HEK293 (cell line): ENCODE data around the gene IQGAP3.
A peak's percentile ranks its signal among the peaks of the same experiment; 100 is the strongest.

ENCODE experiments used
- CTCF ChIA-PET: fragments of 350-600 bp; formaldehyde crosslinking; extraction: SDS; loops from one replicate; lab custom pipeline; 2021; ENCODE audit warnings: antibody characterized with exemption; lab: Yijun Ruan, JAX
- POLR2A ChIA-PET: fragments of 300-600 bp; formaldehyde crosslinking; extraction: SDS; loops from one replicate; lab custom pipeline; 2020; ENCODE audit warnings: antibody characterized with exemption, inconsistent platforms; lab: Yijun Ruan, JAX
- H3K27ac ChIP-seq: fragments of 200-500 bp; sonication (Bioruptor generic); 2 replicates; pipeline ENCODE4 v1.5.1; 2014; ENCODE audit warnings: low read depth, low read length, control low read depth, inconsistent platforms; ENCODE audit errors: extremely low read depth
- H3K36me3 ChIP-seq, 2 experiments: fragments of 200-500 bp in 1 of 2; sonication (Bioruptor generic) in 1 of 2; 1 replicate in 1 of 2; 2 replicates in 1 of 2; pipeline ENCODE4 v1.5.1; 2014 to 2017; ENCODE audit warnings: inconsistent platforms in 2 of 2, low read length in 2 of 2; ENCODE audit not compliant: control insufficient read depth in 2 of 2, insufficient read depth in 1 of 2
- H3K4me1 ChIP-seq: fragments of 200-500 bp; sonication (Bioruptor generic); 2 replicates; pipeline ENCODE4 v1.5.1; 2014; ENCODE audit warnings: mild to moderate bottlenecking, low read length, inconsistent platforms; ENCODE audit not compliant: control insufficient read depth, insufficient read depth
- H3K4me3 ChIP-seq: 2 replicates; pipeline ENCODE4 v1.5.1; 2011; ENCODE audit warnings: low read depth, mild to moderate bottlenecking, control low read depth, low read length, moderate library complexity
- H3K9me3 ChIP-seq: fragments of 200-500 bp; sonication (Bioruptor generic); 2 replicates; pipeline ENCODE4 v1.5.1; 2014; ENCODE audit warnings: low read depth, low read length, inconsistent platforms; ENCODE audit not compliant: control insufficient read depth, insufficient read depth
- EGR2 ChIP-seq: fragments of 450-650 bp; formaldehyde crosslinking; IDR thresholded peaks from 2 replicates; pipeline ENCODE4 v1.5.1; 2016; ENCODE audit warnings: low read depth, missing biosample characterization, missing genetic modification characterization
- ZBTB17 ChIP-seq: fragments of 450-650 bp; formaldehyde crosslinking; IDR thresholded peaks from 2 replicates; pipeline ENCODE4 v1.5.1; 2016; ENCODE audit warnings: missing biosample characterization, missing genetic modification characterization
- ZEB2 ChIP-seq: fragments of 450-650 bp; formaldehyde crosslinking; IDR thresholded peaks from 2 replicates; pipeline ENCODE4 v1.5.1; 2016; ENCODE audit warnings: missing biosample characterization, missing genetic modification characterization
- ZFHX2 ChIP-seq: fragments of 450-650 bp; formaldehyde crosslinking; conservative IDR thresholded peaks from 2 replicates; pipeline ENCODE4 v1.5.1; 2016; ENCODE audit warnings: missing biosample characterization, missing genetic modification characterization
- ZNF239 ChIP-seq: fragments of 450-650 bp; formaldehyde crosslinking; IDR thresholded peaks from 2 replicates; pipeline ENCODE4 v1.5.1; 2016; ENCODE audit warnings: missing biosample characterization, missing genetic modification characterization
- ZNF292 ChIP-seq: fragments of 450-650 bp; formaldehyde crosslinking; IDR thresholded peaks from 2 replicates; pipeline ENCODE4 v1.5.1; 2016; ENCODE audit warnings: low read depth, missing biosample characterization, missing genetic modification characterization, borderline replicate concordance
- ZNF335 ChIP-seq: fragments of 450-650 bp; formaldehyde crosslinking; conservative IDR thresholded peaks from 2 replicates; pipeline ENCODE4 v1.5.1; 2016; ENCODE audit warnings: missing biosample characterization, missing genetic modification characterization
- ZNF341 ChIP-seq: fragments of 450-650 bp; formaldehyde crosslinking; IDR thresholded peaks from 2 replicates; pipeline ENCODE4; 2016; ENCODE audit warnings: low read depth, missing biosample characterization, missing genetic modification characterization
- ZNF529 ChIP-seq: fragments of 450-650 bp; formaldehyde crosslinking; IDR thresholded peaks from 2 replicates; pipeline ENCODE4 v1.5.1; 2017; ENCODE audit warnings: missing genetic modification characterization, missing biosample characterization; ENCODE audit not compliant: insufficient replicate concordance
- ZNF549 ChIP-seq: fragments of 450-650 bp; IDR thresholded peaks from 2 replicates; pipeline ENCODE4 v1.5.1; 2018; ENCODE audit warnings: missing biosample characterization, missing genetic modification characterization, mild to moderate bottlenecking, inconsistent platforms, moderate library complexity
- ZNF791 ChIP-seq: fragments of 450-650 bp; formaldehyde crosslinking; IDR thresholded peaks from 2 replicates; pipeline ENCODE4 v1.5.1; 2016; ENCODE audit warnings: missing biosample characterization, missing genetic modification characterization
- ZNF837 ChIP-seq: fragments of 450-650 bp; formaldehyde crosslinking; IDR thresholded peaks from 2 replicates; pipeline ENCODE4 v1.5.1; 2016; ENCODE audit warnings: missing biosample characterization, missing genetic modification characterization
- TF ChIP-seq, protein P1 (sequence below): fragments of 450-650 bp; formaldehyde crosslinking; IDR thresholded peaks from 2 replicates; pipeline ENCODE4 v1.5.1; 2017; ENCODE audit warnings: missing biosample characterization, missing genetic modification characterization
- TF ChIP-seq, protein P2 (sequence below): fragments of 450-650 bp; formaldehyde crosslinking; IDR thresholded peaks from 2 replicates; pipeline ENCODE4 v1.5.1; 2016; ENCODE audit warnings: missing biosample characterization, missing genetic modification characterization
- TF ChIP-seq, protein P3 (sequence below): fragments of 450-650 bp; formaldehyde crosslinking; conservative IDR thresholded peaks from 2 replicates; pipeline ENCODE4 v1.5.1; 2016; ENCODE audit warnings: low read depth, missing biosample characterization, missing genetic modification characterization

The IQGAP3 gene

DNA sequence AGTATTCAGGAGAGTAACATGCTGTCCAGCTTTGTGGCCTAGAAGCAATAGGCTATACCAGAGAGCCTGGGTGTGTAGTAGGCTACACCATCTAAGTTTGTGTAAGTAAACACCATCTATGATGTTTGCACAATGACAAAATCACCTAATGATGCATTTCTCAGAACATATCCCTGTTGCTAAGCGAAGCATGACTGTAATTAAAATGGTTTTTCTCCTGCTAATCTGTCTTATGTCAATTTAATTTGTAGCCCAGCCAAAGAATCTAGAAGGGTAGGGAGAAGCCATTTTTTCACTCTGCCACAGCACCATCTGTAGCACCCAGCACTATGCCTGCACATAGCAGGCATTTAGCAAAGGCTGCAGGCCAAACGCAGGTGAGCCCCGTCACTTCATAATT lies 5.2 kb upstream of the IQGAP3 start:
- no peak for TF ChIP-seq ZNF549 (tag by site-specific recombination)
- no peak for TF ChIP-seq ZNF239 (tag by site-specific recombination)
- TF ChIP-seq ZNF837 (tag by site-specific recombination) = no peak
- TF ChIP-seq, protein P1, sequence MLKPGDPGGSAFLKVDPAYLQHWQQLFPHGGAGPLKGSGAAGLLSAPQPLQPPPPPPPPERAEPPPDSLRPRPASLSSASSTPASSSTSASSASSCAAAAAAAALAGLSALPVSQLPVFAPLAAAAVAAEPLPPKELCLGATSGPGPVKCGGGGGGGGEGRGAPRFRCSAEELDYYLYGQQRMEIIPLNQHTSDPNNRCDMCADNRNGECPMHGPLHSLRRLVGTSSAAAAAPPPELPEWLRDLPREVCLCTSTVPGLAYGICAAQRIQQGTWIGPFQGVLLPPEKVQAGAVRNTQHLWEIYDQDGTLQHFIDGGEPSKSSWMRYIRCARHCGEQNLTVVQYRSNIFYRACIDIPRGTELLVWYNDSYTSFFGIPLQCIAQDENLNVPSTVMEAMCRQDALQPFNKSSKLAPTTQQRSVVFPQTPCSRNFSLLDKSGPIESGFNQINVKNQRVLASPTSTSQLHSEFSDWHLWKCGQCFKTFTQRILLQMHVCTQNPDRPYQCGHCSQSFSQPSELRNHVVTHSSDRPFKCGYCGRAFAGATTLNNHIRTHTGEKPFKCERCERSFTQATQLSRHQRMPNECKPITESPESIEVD (tag by site-specific recombination) = peak; percentile 74
- TF ChIP-seq, protein P2, sequence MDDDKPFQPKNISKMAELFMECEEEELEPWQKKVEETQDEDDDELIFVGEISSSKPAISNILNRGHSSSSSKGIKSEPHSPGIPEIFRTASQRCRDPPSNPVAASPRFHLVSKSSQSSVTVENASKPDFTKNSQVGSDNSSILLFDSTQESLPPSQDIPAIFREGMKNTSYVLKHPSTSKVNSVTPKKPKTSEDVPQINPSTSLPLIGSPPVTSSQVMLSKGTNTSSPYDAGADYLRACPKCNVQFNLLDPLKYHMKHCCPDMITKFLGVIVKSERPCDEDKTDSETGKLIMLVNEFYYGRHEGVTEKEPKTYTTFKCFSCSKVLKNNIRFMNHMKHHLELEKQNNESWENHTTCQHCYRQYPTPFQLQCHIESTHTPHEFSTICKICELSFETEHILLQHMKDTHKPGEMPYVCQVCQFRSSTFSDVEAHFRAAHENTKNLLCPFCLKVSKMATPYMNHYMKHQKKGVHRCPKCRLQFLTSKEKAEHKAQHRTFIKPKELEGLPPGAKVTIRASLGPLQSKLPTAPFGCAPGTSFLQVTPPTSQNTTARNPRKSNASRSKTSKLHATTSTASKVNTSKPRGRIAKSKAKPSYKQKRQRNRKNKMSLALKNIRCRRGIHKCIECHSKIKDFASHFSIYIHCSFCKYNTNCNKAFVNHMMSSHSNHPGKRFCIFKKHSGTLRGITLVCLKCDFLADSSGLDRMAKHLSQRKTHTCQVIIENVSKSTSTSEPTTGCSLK (tag by site-specific recombination) = no peak
- TF ChIP-seq ZNF292 (tag by site-specific recombination) = no peak
- TF ChIP-seq, protein P3, sequence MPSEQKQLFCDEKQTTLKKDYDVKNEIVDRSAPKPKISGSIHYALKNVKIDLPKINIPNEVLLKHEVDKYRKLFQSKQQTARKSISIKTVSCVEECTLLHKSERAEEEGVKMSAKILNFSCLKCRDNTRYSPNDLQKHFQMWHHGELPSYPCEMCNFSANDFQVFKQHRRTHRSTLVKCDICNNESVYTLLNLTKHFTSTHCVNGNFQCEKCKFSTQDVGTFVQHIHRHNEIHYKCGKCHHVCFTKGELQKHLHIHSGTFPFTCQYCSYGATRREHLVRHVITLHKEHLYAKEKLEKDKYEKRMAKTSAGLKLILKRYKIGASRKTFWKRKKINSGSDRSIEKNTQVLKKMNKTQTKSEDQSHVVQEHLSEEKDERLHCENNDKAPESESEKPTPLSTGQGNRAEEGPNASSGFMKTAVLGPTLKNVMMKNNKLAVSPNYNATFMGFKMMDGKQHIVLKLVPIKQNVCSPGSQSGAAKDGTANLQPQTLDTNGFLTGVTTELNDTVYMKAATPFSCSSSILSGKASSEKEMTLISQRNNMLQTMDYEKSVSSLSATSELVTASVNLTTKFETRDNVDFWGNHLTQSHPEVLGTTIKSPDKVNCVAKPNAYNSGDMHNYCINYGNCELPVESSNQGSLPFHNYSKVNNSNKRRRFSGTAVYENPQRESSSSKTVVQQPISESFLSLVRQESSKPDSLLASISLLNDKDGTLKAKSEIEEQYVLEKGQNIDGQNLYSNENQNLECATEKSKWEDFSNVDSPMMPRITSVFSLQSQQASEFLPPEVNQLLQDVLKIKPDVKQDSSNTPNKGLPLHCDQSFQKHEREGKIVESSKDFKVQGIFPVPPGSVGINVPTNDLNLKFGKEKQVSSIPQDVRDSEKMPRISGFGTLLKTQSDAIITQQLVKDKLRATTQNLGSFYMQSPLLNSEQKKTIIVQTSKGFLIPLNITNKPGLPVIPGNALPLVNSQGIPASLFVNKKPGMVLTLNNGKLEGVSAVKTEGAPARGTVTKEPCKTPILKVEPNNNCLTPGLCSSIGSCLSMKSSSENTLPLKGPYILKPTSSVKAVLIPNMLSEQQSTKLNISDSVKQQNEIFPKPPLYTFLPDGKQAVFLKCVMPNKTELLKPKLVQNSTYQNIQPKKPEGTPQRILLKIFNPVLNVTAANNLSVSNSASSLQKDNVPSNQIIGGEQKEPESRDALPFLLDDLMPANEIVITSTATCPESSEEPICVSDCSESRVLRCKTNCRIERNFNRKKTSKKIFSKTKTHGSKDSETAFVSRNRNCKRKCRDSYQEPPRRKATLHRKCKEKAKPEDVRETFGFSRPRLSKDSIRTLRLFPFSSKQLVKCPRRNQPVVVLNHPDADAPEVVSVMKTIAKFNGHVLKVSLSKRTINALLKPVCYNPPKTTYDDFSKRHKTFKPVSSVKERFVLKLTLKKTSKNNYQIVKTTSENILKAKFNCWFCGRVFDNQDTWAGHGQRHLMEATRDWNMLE (tag by site-specific recombination) = no peak
- no peak for TF ChIP-seq ZNF791 (tag by site-specific recombination)
- CTCF ChIA-PET = interaction anchor here (0.6 to 0.9 kb wide), 3 partner anchors 34 to 112 kb away, joined by 3 to 4 read pairs (median 3); no protein-coding TSS in a partner anchor
- no peaks in the 10 kb centered on the region for H3K4me1 ChIP-seq

DNA sequence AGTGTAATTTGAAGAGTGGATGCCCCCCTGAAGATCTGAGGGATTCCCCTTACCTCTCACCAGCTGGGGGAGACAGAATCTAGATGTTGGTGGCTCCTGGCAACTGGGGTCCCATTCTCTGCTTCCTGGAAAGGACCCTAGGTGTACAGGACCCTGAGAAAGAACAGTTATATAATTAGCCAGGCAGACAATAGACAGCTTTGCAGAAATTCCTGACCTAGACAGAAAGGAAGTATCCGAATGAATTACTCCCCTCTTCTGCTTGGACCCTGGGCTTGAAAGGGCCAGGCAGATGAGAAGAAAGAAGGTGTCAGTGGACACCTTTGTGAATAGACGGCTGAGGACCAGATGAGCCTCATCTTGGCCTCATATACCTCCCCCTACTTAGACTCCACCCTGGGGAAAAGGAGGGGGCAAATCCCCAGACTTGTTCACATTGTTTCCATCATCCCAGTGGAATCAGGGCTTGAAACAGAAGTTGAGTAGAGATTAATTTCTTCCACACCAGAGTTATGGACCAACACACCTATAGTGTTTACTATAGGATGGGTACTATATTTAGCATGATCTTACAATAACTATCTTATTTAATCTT lies 1.8 kb upstream of the IQGAP3 start:
- Histone ChIP-seq H3K4me3 (no peak overlapping the region), H3K4me1 (no peaks in the 10 kb centered on the region; the same call in 1 of the 2 replicates), H3K9me3 (no peaks in the 10 kb centered on the region), H3K36me3 (peaks cover 9% of the 10 kb centered on the region in 2 experiments; a peak in 2 of 3 replicates), H3K27ac (no peak overlapping the region)
- TF ChIP-seq ZFHX2 (tag by site-specific recombination) (no peak), ZNF335 (peak; percentile 94)
- ChIA-PET CTCF (interaction anchor here (0.7 to 2.0 kb wide), 4 partner anchors 9 to 120 kb away, joined by 3 to 9 read pairs (median 3); no protein-coding TSS in a partner anchor), POLR2A (interaction anchor here (0.7 to 2.1 kb wide), 3 partner anchors 11 to 17 kb away, joined by 3 to 11 read pairs (median 3); partner anchors contain the start of gene NAXE)

More for the DNA sequence above, 5.2 kb upstream of the IQGAP3 start:
- Histone ChIP-seq H3K9me3 (no peaks in the 10 kb centered on the region), H3K36me3 (no peaks in the 10 kb centered on the region), H3K4me3 (no peak overlapping the region), H3K27ac (no peak overlapping the region)
- POLR2A ChIA-PET = no interaction called here

DNA sequence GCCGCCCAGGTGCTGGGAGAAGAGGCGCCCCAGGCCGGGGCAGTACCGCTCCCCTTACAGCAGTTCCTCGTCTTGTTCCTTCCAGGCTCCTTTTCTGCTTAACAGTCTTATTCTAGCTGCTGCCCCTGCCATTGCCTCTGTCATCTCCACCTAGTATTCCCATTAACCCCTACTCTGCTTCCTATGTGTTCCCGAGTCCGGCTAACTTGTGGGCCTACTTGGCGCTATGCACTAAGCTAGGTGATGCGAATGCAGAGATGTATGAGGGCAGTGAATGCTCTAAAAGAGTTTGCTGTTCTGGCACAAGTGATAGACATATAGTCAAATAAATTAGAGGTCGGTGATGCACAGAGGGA lies 276 bp upstream of the IQGAP3 start:
- no peaks in the 10 kb centered on the region; the same call in 1 of the 2 replicates for H3K4me1 ChIP-seq
- no peak overlapping the region for H3K27ac ChIP-seq
- H3K9me3 ChIP-seq = no peaks in the 10 kb centered on the region
- ChIA-PET POLR2A (interaction anchor here (2.1 kb wide), 1 partner anchor 19 kb away, joined by 11 read pairs; the partner anchor contains the start of gene NAXE), CTCF (interaction anchor here (0.7 to 1.1 kb wide), 3 partner anchors 10 to 23 kb away, joined by 4 read pairs; no protein-coding TSS in a partner anchor)
- peaks cover 23% of the 10 kb centered on the region in 2 experiments; a peak in 2 of 3 replicates for H3K36me3 ChIP-seq
- H3K4me3 ChIP-seq = peak overlapping the region; percentile 98
- TF ChIP-seq ZBTB17 (tag by site-specific recombination) (peak; percentile 9; the same call in 1 of the 2 replicates), ZNF341 (tag by site-specific recombination) (peak; percentile 58), EGR2 (tag by site-specific recombination) (no peak), ZNF335 (peak; percentile 43; the same call in 1 of the 2 replicates), ZNF529 (tag by site-specific recombination) (no peak), ZEB2 (peak; percentile 13; the same call in 1 of the 2 replicates)
